Measurements from ENCODE around the gene SEC14L2. TPM values are rescaled to one million over a fixed set of nuclear protein-coding genes. Genes with fewer than 3 reads are reported as not detected.
"Not testable (repeated sequence)": the region's sequence is repeated elsewhere in the genome, so short reads cannot be mapped to it uniquely, and the experiment has no call there.

Gene SEC14L2
- total RNA-seq, 1 donor from 2014 or later, result 9.6 TPM

DNA sequence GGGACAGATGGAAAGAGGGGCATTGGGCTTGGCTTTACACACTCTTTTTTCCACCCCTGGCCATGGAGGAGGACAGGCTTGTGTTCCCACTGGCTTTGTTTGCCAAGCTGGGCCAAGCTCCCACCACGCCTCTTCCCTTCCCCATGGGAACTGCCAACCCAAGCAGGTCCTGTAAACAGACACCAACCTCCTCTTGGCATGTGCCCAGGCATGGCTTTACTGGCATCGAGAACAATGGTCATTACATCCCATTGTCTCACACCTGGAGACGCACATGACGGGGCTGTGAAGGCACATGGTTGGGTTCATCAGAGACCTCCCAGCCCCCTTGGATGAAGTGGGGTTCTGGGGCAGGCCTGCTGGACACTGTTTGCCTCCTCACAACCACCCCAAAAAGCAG, 63.3 kb downstream of the SEC14L2 start:
- H3K9me3 Mint-ChIP-seq, result no peaks in the 10 kb centered on the region
- peaks cover 16% of the 10 kb centered on the region for H3K27me3 Mint-ChIP-seq
- H3K27ac Mint-ChIP-seq, result no peak overlapping the region
- no peaks in the 10 kb centered on the region for H3K36me3 Mint-ChIP-seq
- H3K4me3 Mint-ChIP-seq, result no peak overlapping the region
- no peak for DNase-seq (ENCODE audit: extremely low spot score, unreplicated experiment)
- TF ChIP-seq, protein P1, sequence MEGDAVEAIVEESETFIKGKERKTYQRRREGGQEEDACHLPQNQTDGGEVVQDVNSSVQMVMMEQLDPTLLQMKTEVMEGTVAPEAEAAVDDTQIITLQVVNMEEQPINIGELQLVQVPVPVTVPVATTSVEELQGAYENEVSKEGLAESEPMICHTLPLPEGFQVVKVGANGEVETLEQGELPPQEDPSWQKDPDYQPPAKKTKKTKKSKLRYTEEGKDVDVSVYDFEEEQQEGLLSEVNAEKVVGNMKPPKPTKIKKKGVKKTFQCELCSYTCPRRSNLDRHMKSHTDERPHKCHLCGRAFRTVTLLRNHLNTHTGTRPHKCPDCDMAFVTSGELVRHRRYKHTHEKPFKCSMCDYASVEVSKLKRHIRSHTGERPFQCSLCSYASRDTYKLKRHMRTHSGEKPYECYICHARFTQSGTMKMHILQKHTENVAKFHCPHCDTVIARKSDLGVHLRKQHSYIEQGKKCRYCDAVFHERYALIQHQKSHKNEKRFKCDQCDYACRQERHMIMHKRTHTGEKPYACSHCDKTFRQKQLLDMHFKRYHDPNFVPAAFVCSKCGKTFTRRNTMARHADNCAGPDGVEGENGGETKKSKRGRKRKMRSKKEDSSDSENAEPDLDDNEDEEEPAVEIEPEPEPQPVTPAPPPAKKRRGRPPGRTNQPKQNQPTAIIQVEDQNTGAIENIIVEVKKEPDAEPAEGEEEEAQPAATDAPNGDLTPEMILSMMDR (conservative IDR thresholded peaks at IDR 0.05), result no peak
- H3K4me1 Mint-ChIP-seq (ENCODE audit: unreplicated experiment), result no peaks in the 10 kb centered on the region

GRCh38 chr22:30460555-30460954, 63.7 kb downstream of the SEC14L2 start:
- not testable (repeated sequence) for H3K4me1 Mint-ChIP-seq (ENCODE audit: unreplicated experiment); H3K27ac Mint-ChIP-seq; H3K36me3 Mint-ChIP-seq; H3K9me3 Mint-ChIP-seq; DNase-seq (ENCODE audit: extremely low spot score, unreplicated experiment); H3K4me3 Mint-ChIP-seq
- peaks cover 20% of the 10 kb centered on the region for H3K27me3 Mint-ChIP-seq

- Mint-ChIP-seq H3K27me3 (peaks cover 45% of the 10 kb centered on the region), H3K27ac (no peak overlapping the region), H3K9me3 (no peaks in the 10 kb centered on the region), H3K4me3 (no peak overlapping the region), H3K4me1 (ENCODE audit: unreplicated experiment) (no peaks in the 10 kb centered on the region), H3K36me3 (no peaks in the 10 kb centered on the region)
- no peak for DNase-seq (ENCODE audit: extremely low spot score, unreplicated experiment)
- TF ChIP-seq, protein P1 (conservative IDR thresholded peaks at IDR 0.05), result no peak
These were observed 72.3 kb downstream of the SEC14L2 start for GRCh38 chr22:30469165-30469564.

DNA sequence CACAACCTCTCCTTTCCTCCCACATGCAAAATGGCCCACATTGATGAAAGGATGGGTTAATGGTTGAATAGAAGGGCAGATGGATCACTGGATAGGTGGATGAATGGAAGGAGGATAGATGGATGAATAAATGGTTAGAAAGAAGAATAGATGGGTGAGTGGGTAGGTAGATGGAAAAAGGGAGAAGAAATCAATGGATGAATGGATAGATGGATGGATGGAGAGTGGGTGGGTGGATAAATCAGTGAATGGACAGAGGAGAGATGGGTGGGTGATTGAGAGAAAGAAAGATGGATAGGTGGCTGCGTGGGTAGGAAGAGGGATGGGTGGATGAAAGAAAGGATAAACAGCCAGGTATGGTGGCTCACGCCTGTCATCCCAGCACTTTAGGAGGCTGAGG, 73.8 kb downstream of the SEC14L2 start:
- Mint-ChIP-seq H3K9me3 (no peaks in the 10 kb centered on the region), H3K27ac (no peak overlapping the region), H3K36me3 (no peaks in the 10 kb centered on the region), H3K4me1 (ENCODE audit: unreplicated experiment) (no peaks in the 10 kb centered on the region), H3K4me3 (no peak overlapping the region), H3K27me3 (peaks cover 33% of the 10 kb centered on the region)
- TF ChIP-seq, protein P1 (conservative IDR thresholded peaks at IDR 0.05), result no peak
- DNase-seq (ENCODE audit: extremely low spot score, unreplicated experiment), result no peak

- Mint-ChIP-seq H3K27me3 (peaks cover 29% of the 10 kb centered on the region), H3K4me3 (no peak within 1 kb of the TSS), H3K36me3 (no peaks in the 10 kb centered on the region), H3K4me1 (ENCODE audit: unreplicated experiment) (no peaks in the 10 kb centered on the region), H3K9me3 (no peaks in the 10 kb centered on the region), H3K27ac (no peak within 1 kb of the TSS)
- TF ChIP-seq, protein P1 (conservative IDR thresholded peaks at IDR 0.05), result no peak
- DNase-seq (ENCODE audit: extremely low spot score, unreplicated experiment), result no peak
These were observed 74.9 kb downstream of the SEC14L2 start, which contains the start of gene SEC14L3 for GRCh38 chr22:30471616-30472318. Gene SEC14L3, minus strand, starts transcription at chr22:30472017. Its CDS starts 59 bp downstream, at chr22:30471958.

- TF ChIP-seq, protein P1 (conservative IDR thresholded peaks at IDR 0.05), result no peak
- Mint-ChIP-seq H3K27ac (no peak overlapping the region), H3K27me3 (peaks cover 25% of the 10 kb centered on the region), H3K9me3 (no peaks in the 10 kb centered on the region), H3K4me1 (ENCODE audit: unreplicated experiment) (no peaks in the 10 kb centered on the region), H3K36me3 (no peaks in the 10 kb centered on the region), H3K4me3 (no peak overlapping the region)
- no peak for DNase-seq (ENCODE audit: extremely low spot score, unreplicated experiment)
These were observed 76.3 kb downstream of the SEC14L2 start for GRCh38 chr22:30472994-30473720.
